ENCODE measurements around the gene ABI3.

DNA sequence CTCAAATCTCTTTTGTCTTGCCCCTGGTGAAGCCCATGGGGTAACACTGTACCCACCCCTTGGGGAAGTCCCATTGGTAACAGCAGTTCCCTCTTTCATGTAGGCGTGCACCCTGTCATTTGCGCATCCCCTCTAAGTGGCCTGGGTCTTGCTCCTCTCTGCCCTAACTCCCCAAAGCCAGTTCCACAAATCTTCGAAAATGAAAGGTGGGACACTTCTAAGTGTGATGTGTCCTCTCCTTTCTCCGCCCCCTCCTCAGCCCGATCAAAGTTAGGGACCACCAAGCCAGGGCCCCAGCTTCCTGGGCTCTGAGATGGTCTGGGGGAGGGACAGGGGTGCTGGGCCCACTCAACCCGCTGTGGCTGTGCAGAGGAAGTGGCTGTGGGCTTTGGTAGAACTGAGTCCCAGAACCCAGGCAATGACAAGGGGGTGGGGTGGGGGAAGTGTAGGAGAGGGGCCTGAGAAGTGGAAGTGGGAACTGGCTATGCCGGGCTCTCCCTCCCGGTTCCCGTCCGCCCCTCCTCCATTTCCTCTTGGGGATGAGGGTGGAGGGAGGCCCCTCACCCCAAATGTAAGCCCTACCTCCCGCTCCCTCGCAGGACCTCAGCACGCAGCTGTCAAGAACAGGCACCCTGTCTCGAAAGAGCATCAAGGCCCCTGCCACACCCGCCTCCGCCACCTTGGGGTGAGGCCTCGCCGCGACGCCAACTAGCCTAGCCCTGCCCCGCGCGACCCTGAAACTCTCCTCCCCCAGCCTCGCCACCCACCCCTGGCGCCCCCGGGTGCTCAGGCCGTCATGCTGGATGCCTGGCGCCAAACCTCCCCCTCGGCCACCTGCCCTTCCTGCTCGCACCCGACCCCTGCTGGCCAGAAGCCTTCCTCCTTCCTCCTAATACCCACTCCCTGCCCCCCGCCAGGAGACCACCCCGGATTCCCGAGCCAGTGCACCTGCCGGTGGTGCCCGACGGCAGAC is 8.7 kb downstream of the ABI3 start:
- TF ChIP-seq, protein P1, sequence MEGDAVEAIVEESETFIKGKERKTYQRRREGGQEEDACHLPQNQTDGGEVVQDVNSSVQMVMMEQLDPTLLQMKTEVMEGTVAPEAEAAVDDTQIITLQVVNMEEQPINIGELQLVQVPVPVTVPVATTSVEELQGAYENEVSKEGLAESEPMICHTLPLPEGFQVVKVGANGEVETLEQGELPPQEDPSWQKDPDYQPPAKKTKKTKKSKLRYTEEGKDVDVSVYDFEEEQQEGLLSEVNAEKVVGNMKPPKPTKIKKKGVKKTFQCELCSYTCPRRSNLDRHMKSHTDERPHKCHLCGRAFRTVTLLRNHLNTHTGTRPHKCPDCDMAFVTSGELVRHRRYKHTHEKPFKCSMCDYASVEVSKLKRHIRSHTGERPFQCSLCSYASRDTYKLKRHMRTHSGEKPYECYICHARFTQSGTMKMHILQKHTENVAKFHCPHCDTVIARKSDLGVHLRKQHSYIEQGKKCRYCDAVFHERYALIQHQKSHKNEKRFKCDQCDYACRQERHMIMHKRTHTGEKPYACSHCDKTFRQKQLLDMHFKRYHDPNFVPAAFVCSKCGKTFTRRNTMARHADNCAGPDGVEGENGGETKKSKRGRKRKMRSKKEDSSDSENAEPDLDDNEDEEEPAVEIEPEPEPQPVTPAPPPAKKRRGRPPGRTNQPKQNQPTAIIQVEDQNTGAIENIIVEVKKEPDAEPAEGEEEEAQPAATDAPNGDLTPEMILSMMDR (IDR thresholded peaks at IDR 0.05), result peak in 2 of 6 experiments; percentile 11 to 22
- no peak for TF ChIP-seq POLR2A (IDR thresholded peaks at IDR 0.05)

Data from esophagus squamous epithelium (tissue), 4 donors.